ENCODE results near the gene LRP10.

The LRP10 gene

DNA sequence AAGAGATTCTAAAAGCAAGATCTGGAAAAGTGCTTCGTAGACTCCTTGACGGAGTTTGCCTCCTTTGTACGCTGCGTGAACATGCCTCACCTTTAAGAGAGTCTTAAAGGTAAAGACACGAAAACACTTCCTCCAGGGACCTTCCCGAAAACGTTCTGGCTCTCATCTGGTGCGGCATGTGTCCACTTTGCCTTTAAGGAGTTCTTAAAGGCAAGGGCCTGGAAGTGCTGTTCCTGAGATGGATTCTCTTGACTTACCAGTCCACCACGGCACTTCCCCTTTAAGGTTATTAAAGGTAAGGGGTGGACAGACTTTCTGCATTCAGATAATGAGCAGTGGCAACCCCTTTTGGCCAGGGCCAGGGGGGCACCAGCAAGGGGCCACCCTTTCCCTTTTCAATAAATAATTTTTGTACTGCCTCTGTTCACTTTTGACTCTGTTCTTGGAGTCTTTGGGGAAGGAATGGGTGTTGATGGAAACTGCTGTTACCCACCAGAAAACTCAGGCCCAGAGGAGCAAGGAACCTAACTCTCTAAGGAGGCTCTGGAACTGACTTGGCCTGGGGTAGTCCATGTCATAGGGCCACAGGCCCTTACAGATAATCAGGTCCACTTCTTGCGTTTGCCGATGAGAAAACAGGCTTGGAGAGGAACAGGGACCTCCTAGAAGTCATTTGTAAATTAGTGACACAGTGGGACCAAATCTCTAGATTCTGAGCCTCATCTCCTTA, 15.9 kb downstream of the LRP10 start:
- H3K27ac ChIP-seq, result peak overlapping the region; percentile 95
- TF ChIP-seq, protein P1, sequence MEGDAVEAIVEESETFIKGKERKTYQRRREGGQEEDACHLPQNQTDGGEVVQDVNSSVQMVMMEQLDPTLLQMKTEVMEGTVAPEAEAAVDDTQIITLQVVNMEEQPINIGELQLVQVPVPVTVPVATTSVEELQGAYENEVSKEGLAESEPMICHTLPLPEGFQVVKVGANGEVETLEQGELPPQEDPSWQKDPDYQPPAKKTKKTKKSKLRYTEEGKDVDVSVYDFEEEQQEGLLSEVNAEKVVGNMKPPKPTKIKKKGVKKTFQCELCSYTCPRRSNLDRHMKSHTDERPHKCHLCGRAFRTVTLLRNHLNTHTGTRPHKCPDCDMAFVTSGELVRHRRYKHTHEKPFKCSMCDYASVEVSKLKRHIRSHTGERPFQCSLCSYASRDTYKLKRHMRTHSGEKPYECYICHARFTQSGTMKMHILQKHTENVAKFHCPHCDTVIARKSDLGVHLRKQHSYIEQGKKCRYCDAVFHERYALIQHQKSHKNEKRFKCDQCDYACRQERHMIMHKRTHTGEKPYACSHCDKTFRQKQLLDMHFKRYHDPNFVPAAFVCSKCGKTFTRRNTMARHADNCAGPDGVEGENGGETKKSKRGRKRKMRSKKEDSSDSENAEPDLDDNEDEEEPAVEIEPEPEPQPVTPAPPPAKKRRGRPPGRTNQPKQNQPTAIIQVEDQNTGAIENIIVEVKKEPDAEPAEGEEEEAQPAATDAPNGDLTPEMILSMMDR (IDR thresholded peaks at IDR 0.05), result no peak

DNA sequence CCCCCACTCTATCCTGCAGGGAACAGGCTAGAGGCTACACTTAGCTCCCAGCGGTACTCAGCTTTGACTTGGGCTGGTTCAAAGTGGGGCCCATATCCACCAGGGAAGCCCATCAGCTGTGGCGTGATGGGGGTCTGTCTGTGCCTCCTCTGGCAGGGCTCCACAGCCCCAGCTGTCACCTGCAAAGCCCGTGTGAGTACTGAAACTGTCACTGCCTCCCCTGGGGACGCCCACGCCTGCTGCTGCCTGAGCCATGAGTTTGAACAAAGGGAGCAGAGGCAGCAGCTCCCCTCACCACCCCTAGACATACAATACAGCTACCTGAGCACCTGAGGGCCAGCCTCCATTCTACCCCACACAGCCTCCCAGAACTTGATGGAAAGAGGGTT, 16.4 kb downstream of the LRP10 start:
- H3K27ac ChIP-seq, result peak overlapping the region; percentile 95
- TF ChIP-seq ZFX (IDR thresholded peaks at IDR 0.05; ENCODE audit: borderline replicate concordance), result no peak
- TF ChIP-seq, protein P1 (IDR thresholded peaks at IDR 0.05), result no peak

DNA sequence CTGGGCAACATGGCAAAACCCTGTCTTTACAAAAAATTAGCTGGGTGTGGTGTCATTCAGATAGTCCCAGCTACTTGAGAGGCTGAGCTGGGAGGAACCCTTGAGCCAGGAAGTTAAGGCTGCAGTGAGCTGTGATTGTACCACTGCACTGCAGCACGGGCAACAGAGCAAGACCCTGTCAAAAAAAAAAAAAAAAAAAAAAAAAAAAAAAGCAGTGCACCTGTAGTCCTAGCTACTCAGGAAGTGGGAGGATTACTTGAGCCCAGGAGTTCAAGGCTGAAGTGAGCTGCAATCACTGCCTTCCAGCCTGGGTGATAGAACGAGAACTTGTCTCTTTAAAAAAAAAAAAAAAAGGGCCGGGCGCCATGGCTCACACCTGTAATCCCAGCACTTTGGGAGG, 17.1 kb downstream of the LRP10 start:
- H3K27ac ChIP-seq, result no peak overlapping the region
- TF ChIP-seq, protein P1 (IDR thresholded peaks at IDR 0.05), result no peak
- no peak for TF ChIP-seq ZFX (IDR thresholded peaks at IDR 0.05; ENCODE audit: borderline replicate concordance)

DNA sequence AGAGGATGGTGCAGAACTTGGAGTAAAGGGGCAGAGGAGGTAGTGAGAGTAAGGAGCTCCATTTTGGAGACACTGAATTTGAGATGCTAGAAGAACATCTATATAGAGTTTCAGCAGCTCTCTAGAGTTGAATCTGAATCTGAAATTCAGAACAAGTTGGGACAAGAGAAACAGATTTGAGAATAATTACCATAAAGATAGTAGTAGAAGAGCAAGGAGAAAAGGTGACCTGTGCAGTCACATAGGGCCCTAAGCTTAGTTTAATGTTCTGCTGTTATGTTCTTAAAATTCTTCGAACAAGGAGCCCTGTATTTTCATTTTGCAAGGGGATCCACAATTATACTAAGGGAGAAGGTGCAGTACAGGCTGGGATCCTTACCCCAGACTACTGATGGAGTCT, 18.9 kb downstream of the LRP10 start:
- H3K27ac ChIP-seq, result no peak overlapping the region
- TF ChIP-seq, protein P1 (IDR thresholded peaks at IDR 0.05), result no peak
- no peak for TF ChIP-seq ZFX (IDR thresholded peaks at IDR 0.05; ENCODE audit: borderline replicate concordance)

DNA sequence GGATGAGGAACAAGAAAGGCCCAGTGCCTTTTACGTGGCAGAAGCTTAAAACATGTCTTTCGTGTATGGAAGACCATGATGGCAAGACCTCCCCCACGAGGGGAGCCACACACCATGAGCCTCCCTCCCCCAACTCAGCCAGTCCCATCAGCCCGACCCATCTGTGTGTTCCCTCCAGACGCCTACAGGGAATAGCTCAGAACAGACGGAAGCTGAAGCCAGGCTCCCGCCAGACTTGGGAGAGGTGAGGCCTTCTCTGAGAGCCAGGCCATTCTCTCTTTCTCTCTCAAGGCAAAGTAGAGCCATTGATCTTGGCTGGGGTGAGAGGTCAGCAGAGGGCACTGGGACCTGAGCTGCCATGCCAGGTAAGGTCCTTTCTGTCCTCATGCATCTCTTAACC, 20.9 kb downstream of the LRP10 start:
- TF ChIP-seq, protein P1 (IDR thresholded peaks at IDR 0.05), result no peak
- no peak for TF ChIP-seq ZFX (IDR thresholded peaks at IDR 0.05; ENCODE audit: borderline replicate concordance)
- H3K27ac ChIP-seq, result no peak overlapping the region

DNA sequence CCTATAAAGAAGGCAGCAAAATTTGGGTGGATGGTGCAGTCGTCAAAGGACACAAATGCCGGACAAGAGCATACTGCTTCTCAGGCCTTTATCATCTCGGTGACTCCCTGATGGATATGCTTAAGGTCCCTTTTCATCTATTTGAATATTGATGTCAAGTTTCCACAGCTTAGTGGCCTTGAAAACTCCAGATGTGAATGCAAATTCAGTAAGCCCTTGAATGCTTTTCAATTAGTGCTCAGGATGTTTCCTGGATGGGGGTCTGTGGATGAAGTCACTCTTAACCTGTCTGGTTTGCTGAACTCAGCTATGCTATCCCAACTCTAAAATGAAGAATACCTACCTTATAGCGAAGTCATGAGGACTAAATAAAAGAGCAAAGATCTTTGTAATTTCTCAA, 22.2 kb downstream of the LRP10 start:
- no peak overlapping the region for H3K27ac ChIP-seq
- TF ChIP-seq, protein P1 (IDR thresholded peaks at IDR 0.05), result no peak
- no peak for TF ChIP-seq ZFX (IDR thresholded peaks at IDR 0.05; ENCODE audit: borderline replicate concordance)

DNA sequence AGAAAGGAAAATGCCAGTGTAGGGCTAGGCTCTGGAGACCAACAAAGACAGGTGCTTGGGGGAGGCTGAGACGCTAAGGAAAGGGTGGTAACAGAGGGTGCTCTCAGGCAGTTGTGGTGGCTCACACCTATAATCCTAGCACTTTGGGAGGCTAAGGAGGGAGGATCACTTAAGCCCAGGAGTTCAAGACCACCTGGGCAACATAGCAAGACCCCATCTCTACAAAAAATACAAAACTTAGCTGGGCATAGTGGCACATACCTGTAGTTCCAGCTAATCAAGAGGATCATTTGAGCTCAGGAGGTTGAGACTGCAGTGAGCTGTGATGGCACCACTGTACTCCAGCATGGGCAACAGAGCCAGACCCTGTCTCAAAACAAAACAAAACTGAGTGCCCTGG, 23.9 kb downstream of the LRP10 start:
- TF ChIP-seq, protein P1 (IDR thresholded peaks at IDR 0.05), result no peak
- no peak for TF ChIP-seq ZFX (IDR thresholded peaks at IDR 0.05; ENCODE audit: borderline replicate concordance)
- no peak overlapping the region for H3K27ac ChIP-seq
